Glutamatergic neuron (in vitro differentiated cells): Measurements from ENCODE around the gene SP140L. TPM values are rescaled to one million over a fixed set of nuclear protein-coding genes. Genes with fewer than 3 reads are reported as not detected.

Experiments used
- DNase-seq: peaks from one replicate; pipeline ENCODE4 v3.0.0; 2022
- H3K27ac Mint-ChIP-seq: one replicate; pipeline ENCODE4 v1.8.0; 2020; ENCODE audit warnings: mild to moderate bottlenecking, mixed read lengths, inconsistent platforms; ENCODE audit not compliant: unreplicated experiment
- H3K27me3 Mint-ChIP-seq: one replicate; pipeline ENCODE4 v1.8.0; 2020; ENCODE audit warnings: mild to moderate bottlenecking, moderate library complexity, mixed read lengths, inconsistent platforms; ENCODE audit not compliant: unreplicated experiment
- H3K36me3 Mint-ChIP-seq: one replicate; pipeline ENCODE4 v1.8.0; 2020; ENCODE audit warnings: mild to moderate bottlenecking, mixed read lengths, inconsistent platforms; ENCODE audit not compliant: unreplicated experiment
- H3K4me1 Mint-ChIP-seq: one replicate; pipeline ENCODE4 v1.8.0; 2020; ENCODE audit warnings: mild to moderate bottlenecking, low read depth, mixed read lengths, inconsistent platforms; ENCODE audit not compliant: unreplicated experiment
- H3K4me3 Mint-ChIP-seq: one replicate; pipeline ENCODE4 v1.8.0; 2020; ENCODE audit warnings: mild to moderate bottlenecking, mixed read lengths, inconsistent platforms; ENCODE audit not compliant: unreplicated experiment
- H3K9me3 Mint-ChIP-seq: one replicate; pipeline ENCODE4 v1.8.0; 2020; ENCODE audit warnings: mild to moderate bottlenecking, moderate library complexity, mixed read lengths, inconsistent platforms; ENCODE audit not compliant: unreplicated experiment
- total RNA-seq: library from RNA; stranded (reverse); fragmentation: NEBNext Ultra II Directional; extraction: Animal tissue kit (Norgen Biotek cat#: 25700); gene quantifications from one replicate; pipeline ENCODE4 v1.2.1, GENCODE V29; 2021; ENCODE audit not compliant: unreplicated experiment
- TF ChIP-seq, protein P1 (sequence below): fragments of 200-600 bp; sonication (generic); IDR thresholded peaks from one replicate; pipeline ENCODE4 v1.5.0; 2021; ENCODE audit not compliant: partially characterized antibody, unreplicated experiment

Gene SP140L
- total RNA-seq, 1 donor from 2014 or later: 0.34 TPM

- Mint-ChIP-seq H3K36me3 (peaks cover 10% of the 10 kb centered on the region), H3K27ac (no peak overlapping the region), H3K27me3 (no peaks in the 10 kb centered on the region), H3K9me3 (peaks cover 5% of the 10 kb centered on the region), H3K4me1 (no peaks in the 10 kb centered on the region), H3K4me3 (no peak overlapping the region)
- DNase-seq: no peak
- TF ChIP-seq, protein P1, sequence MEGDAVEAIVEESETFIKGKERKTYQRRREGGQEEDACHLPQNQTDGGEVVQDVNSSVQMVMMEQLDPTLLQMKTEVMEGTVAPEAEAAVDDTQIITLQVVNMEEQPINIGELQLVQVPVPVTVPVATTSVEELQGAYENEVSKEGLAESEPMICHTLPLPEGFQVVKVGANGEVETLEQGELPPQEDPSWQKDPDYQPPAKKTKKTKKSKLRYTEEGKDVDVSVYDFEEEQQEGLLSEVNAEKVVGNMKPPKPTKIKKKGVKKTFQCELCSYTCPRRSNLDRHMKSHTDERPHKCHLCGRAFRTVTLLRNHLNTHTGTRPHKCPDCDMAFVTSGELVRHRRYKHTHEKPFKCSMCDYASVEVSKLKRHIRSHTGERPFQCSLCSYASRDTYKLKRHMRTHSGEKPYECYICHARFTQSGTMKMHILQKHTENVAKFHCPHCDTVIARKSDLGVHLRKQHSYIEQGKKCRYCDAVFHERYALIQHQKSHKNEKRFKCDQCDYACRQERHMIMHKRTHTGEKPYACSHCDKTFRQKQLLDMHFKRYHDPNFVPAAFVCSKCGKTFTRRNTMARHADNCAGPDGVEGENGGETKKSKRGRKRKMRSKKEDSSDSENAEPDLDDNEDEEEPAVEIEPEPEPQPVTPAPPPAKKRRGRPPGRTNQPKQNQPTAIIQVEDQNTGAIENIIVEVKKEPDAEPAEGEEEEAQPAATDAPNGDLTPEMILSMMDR: no peak
Measured at GRCh38 chr2:230324503-230324902, 2.5 kb upstream of the SP140L start.

- peaks cover 5% of the 10 kb centered on the region for H3K9me3 Mint-ChIP-seq
- no peak for DNase-seq
- H3K36me3 Mint-ChIP-seq: peaks cover 10% of the 10 kb centered on the region
- H3K27me3 Mint-ChIP-seq: no peaks in the 10 kb centered on the region
- H3K27ac Mint-ChIP-seq: no peak overlapping the region
- TF ChIP-seq, protein P1: no peak
- no peak overlapping the region for H3K4me3 Mint-ChIP-seq
- no peaks in the 10 kb centered on the region for H3K4me1 Mint-ChIP-seq
Measured at GRCh38 chr2:230325316-230326243, 1.4 kb upstream of the SP140L start.

DNA sequence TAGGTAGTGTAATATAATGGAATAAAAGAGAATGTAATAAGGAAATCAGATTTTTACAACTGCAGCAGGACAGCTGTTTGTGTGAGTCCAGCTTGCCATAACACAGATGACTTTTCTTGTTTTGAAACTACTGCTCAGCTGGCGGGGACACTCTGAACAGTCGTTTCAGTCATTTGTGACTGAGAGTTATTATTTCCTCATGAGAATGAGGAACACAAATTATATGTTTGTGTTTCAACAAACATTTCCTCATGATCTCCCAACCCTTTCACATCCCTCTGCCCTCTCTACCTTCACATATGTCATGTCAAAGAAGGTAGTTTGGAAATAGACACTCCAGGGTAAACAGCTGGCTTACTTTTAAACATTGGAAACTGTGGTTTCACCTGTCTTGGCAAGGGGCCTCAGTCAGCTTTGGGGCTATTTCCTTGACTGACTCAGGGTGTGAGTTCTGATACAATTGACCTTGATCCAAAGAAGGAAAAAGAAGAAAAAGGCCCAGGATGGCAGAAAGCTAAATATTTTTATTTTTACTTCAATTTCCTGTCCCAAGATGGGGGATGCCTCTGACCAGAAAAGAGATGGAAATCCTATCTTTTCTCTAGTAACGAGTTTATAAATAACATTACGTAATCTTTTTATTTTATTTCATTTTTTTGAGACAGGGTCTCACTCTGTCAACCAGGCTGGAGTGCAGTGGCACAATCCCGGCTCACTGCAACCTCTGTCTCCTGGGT, 593 bp downstream of the SP140L start:
- Mint-ChIP-seq H3K4me3 (no peak overlapping the region), H3K36me3 (peaks cover 6% of the 10 kb centered on the region), H3K27me3 (peaks cover 2% of the 10 kb centered on the region), H3K9me3 (no peaks in the 10 kb centered on the region), H3K4me1 (no peaks in the 10 kb centered on the region), H3K27ac (no peak overlapping the region)
- TF ChIP-seq, protein P1: no peak
- DNase-seq: no peak

DNA sequence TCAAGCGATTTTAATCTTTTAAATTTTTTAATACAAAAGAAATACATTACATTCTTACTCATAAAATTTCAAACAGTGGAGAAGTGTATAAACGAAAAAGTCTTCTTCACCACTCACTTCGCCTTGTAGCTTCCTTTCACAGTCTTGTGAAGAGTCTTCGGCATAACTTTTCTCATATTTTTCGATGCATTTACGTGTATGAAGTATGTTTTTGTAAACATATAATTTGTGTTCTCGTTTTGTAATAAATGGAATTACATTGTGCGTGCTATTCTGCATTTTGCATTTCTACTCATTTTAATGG, 1.1 kb downstream of the SP140L start:
- Mint-ChIP-seq H3K4me1 (no peaks in the 10 kb centered on the region), H3K36me3 (peaks cover 5% of the 10 kb centered on the region), H3K27me3 (peaks cover 2% of the 10 kb centered on the region), H3K9me3 (peaks cover 2% of the 10 kb centered on the region), H3K4me3 (no peak overlapping the region), H3K27ac (no peak overlapping the region)
- TF ChIP-seq, protein P1: no peak
- DNase-seq: no peak
